ENCODE data around the gene DDX52.

DNA sequence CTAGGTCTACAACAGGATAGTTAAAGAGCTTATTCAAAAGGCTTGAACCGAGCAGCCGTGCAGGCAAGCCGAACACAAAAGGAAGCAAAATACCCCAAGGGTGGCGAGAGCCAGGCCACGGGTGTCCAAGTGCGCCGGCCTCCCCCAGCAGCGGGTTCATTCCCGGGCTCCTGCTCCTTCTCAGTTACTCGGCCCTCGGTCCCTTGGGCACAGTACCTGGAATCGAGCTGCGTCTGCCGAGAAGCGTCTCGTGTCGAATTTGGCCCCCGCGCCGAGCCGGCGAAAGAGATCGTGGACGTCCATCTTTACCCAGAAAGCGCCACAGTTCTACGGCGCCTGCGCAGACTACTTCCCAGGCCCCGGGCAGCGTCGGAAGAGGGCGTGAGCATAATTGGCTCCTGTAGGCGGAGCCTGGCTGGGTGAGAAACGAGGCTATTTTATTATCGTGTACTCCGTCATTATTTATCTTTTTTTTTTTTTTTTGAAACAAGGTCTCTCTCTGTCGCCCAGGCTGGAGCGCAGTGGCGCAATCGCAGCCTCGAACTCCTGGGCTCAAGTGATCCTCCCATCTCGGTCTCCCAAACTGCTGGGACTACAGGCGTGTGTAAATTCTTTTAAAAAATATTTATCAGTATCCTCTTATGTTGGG lies at the start of gene DDX52:
- TF ChIP-seq, protein P1, sequence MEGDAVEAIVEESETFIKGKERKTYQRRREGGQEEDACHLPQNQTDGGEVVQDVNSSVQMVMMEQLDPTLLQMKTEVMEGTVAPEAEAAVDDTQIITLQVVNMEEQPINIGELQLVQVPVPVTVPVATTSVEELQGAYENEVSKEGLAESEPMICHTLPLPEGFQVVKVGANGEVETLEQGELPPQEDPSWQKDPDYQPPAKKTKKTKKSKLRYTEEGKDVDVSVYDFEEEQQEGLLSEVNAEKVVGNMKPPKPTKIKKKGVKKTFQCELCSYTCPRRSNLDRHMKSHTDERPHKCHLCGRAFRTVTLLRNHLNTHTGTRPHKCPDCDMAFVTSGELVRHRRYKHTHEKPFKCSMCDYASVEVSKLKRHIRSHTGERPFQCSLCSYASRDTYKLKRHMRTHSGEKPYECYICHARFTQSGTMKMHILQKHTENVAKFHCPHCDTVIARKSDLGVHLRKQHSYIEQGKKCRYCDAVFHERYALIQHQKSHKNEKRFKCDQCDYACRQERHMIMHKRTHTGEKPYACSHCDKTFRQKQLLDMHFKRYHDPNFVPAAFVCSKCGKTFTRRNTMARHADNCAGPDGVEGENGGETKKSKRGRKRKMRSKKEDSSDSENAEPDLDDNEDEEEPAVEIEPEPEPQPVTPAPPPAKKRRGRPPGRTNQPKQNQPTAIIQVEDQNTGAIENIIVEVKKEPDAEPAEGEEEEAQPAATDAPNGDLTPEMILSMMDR (conservative IDR thresholded peaks at IDR 0.05; ENCODE audit: low read depth, low read length): no peak
- TF ChIP-seq EZH2 (IDR thresholded peaks at IDR 0.05; ENCODE audit: borderline replicate concordance, low read depth, low read length, poor library complexity, severe bottlenecking): no peak
